ENCODE data around the gene LIMD2. TPM values are rescaled to one million over a fixed set of nuclear protein-coding genes. Genes with fewer than 3 reads are reported as not detected.

Gene LIMD2
- total RNA-seq, 2 experiments from 2014 or later = 119 to 127 TPM

- Mint-ChIP-seq H3K9me3 (ENCODE audit: low read depth) (no peaks in the 10 kb centered on the region), H3K4me1 (peaks cover 64% of the 10 kb centered on the region), H3K4me3 (peak overlapping the region; percentile 82), H3K36me3 (ENCODE audit: low read depth) (peaks cover 36% of the 10 kb centered on the region), H3K27me3 (no peaks in the 10 kb centered on the region), H3K27ac (peak overlapping the region; percentile 94)
- CTCF ChIA-PET = interaction anchor here (0.6 to 2.3 kb wide), 5 partner anchors 8 to 295 kb away, joined by 3 to 9 read pairs (median 5); no protein-coding TSS in a partner anchor
- ATAC-seq (peak; percentile 43), DNase-seq (peak; percentile 88)
- intact Hi-C loops (cut with DNase I, micrococcal nuclease) = loop anchor here (1.0 to 5.0 kb wide), 5 partner anchors 39 to 805 kb away; partner anchors contain the start of genes FTSJ3 (in 2 of the 2), PSMC5 (in 2 of the 2), STRADA (in 2 of the 2) and CEP95 (in 1 of the 2)
- POLR2A ChIA-PET = interaction anchor here (0.6 to 0.9 kb wide), 3 partner anchors 15 to 80 kb away, joined by 3 to 6 read pairs (median 3); partner anchors contain the start of genes CCDC47, DDX42 and MAP3K3
Measured at GRCh38 chr17:63701868-63702720, 2.2 kb upstream of the LIMD2 start.

GRCh38 chr17:63701456-63701820 lies 1.5 kb upstream of the LIMD2 start:
- no peaks in the 10 kb centered on the region for H3K27me3 Mint-ChIP-seq
- ChIA-PET CTCF (interaction anchor here (1.1 to 2.3 kb wide), 3 partner anchors 9 to 132 kb away, joined by 3 to 9 read pairs (median 6); no protein-coding TSS in a partner anchor), POLR2A (interaction anchor here (0.6 to 1.0 kb wide), 6 partner anchors 9 to 79 kb away, joined by 3 to 13 read pairs (median 4); partner anchors contain the start of genes CCDC47, DDX42 and MAP3K3)
- intact Hi-C loops (cut with DNase I, micrococcal nuclease) = loop anchor here (1.0 to 5.0 kb wide), 2 partner anchors 126 kb away; partner anchors contain the start of genes FTSJ3 (in 2 of the 2) and PSMC5 (in 2 of the 2)
- ATAC-seq (no peak), DNase-seq (no peak)
- H3K27ac Mint-ChIP-seq = peak overlapping the region; percentile 94
- peaks cover 64% of the 10 kb centered on the region for H3K4me1 Mint-ChIP-seq
- peak overlapping the region; percentile 82 for H3K4me3 Mint-ChIP-seq
- no peaks in the 10 kb centered on the region for H3K9me3 Mint-ChIP-seq (ENCODE audit: low read depth)
- peaks cover 42% of the 10 kb centered on the region for H3K36me3 Mint-ChIP-seq (ENCODE audit: low read depth)

- Mint-ChIP-seq H3K4me1 (peaks cover 64% of the 10 kb centered on the region), H3K4me3 (peak overlapping the region; percentile 82), H3K27me3 (no peaks in the 10 kb centered on the region), H3K36me3 (ENCODE audit: low read depth) (peaks cover 46% of the 10 kb centered on the region), H3K27ac (peak overlapping the region; percentile 94), H3K9me3 (ENCODE audit: low read depth) (no peaks in the 10 kb centered on the region)
- intact Hi-C loops (cut with DNase I, micrococcal nuclease) = loop anchor here (1.0 to 5.0 kb wide), 5 partner anchors 73 to 445 kb away; partner anchors contain the start of genes FTSJ3 (in 2 of the 2), PSMC5 (in 2 of the 2), CCDC47 (in 1 of the 2) and MAP3K3 (in 1 of the 2)
- peak; percentile 69 for DNase-seq
- POLR2A ChIA-PET = interaction anchor here (0.6 to 1.0 kb wide), 7 partner anchors 9 to 141 kb away, joined by 3 to 13 read pairs (median 3); partner anchors contain the start of genes CCDC47, DDX42 and MAP3K3
- CTCF ChIA-PET = interaction anchor here (0.7 to 2.3 kb wide), 4 partner anchors 9 to 133 kb away, joined by 3 to 9 read pairs (median 5); no protein-coding TSS in a partner anchor
- peak; percentile 4 for ATAC-seq
Measured at GRCh38 chr17:63700528-63701455, 867 bp upstream of the LIMD2 start.

GRCh38 chr17:63698886-63699637 lies 863 bp downstream of the LIMD2 start:
- intact Hi-C loops (cut with DNase I, micrococcal nuclease) = loop anchor here (1.0 to 10.0 kb wide), 7 partner anchors 42 to 274 kb away; partner anchors contain the start of genes CYB561 (in 1 of the 2), DCAF7 (in 1 of the 2), SMARCD2 (in 1 of the 2) and STRADA (in 1 of the 2)
- no peaks in the 10 kb centered on the region for H3K27me3 Mint-ChIP-seq
- H3K36me3 Mint-ChIP-seq (ENCODE audit: low read depth) = peaks cover 46% of the 10 kb centered on the region
- no peaks in the 10 kb centered on the region for H3K9me3 Mint-ChIP-seq (ENCODE audit: low read depth)
- CTCF ChIA-PET = interaction anchor here (0.6 to 3.4 kb wide), 12 partner anchors 8 to 274 kb away, joined by 3 to 23 read pairs (median 4); partner anchors contain the start of genes CCDC47, MAP3K3 and PSMC5
- ATAC-seq = peak; percentile 8
- peak overlapping the region; percentile 79 for H3K4me3 Mint-ChIP-seq
- peaks cover 70% of the 10 kb centered on the region for H3K4me1 Mint-ChIP-seq
- peak overlapping the region; percentile 86 for H3K27ac Mint-ChIP-seq
- DNase-seq = peak; percentile 88
- POLR2A ChIA-PET = interaction anchor here (0.6 to 1.5 kb wide), 5 partner anchors 11 to 159 kb away, joined by 3 to 8 read pairs (median 6); partner anchors contain the start of genes CCDC47, DDX42 and MAP3K3

- no peaks in the 10 kb centered on the region for H3K9me3 Mint-ChIP-seq (ENCODE audit: low read depth)
- peak overlapping the region; percentile 88 for H3K27ac Mint-ChIP-seq
- ATAC-seq = no peak
- H3K36me3 Mint-ChIP-seq (ENCODE audit: low read depth) = peaks cover 43% of the 10 kb centered on the region
- CTCF ChIA-PET = interaction anchor here (0.6 to 3.4 kb wide), 15 partner anchors 9 to 273 kb away, joined by 3 to 23 read pairs (median 4); partner anchors contain the start of genes CCDC47, MAP3K3 and PSMC5
- intact Hi-C loops (cut with DNase I, micrococcal nuclease) = loop anchor here (1.0 to 10.0 kb wide), 5 partner anchors 43 to 274 kb away; partner anchors contain the start of genes CYB561 (in 1 of the 2), SMARCD2 (in 1 of the 2) and STRADA (in 1 of the 2)
- DNase-seq = peak; percentile 73
- H3K4me3 Mint-ChIP-seq = peak overlapping the region; percentile 79
- no peaks in the 10 kb centered on the region for H3K27me3 Mint-ChIP-seq
- H3K4me1 Mint-ChIP-seq = peaks cover 68% of the 10 kb centered on the region
- POLR2A ChIA-PET = interaction anchor here (0.6 to 1.5 kb wide), 6 partner anchors 12 to 160 kb away, joined by 3 to 8 read pairs (median 5); partner anchors contain the start of genes CCDC47, DDX42 and MAP3K3
Measured at GRCh38 chr17:63698381-63698885, 1.5 kb downstream of the LIMD2 start.

GRCh38 chr17:63697341-63698286 lies 2.3 kb downstream of the LIMD2 start:
- intact Hi-C loops (cut with DNase I, micrococcal nuclease) = loop anchor here (1.0 to 10.0 kb wide), 8 partner anchors 13 to 273 kb away; partner anchors contain the start of genes CCDC47 (in 1 of the 2), CYB561 (in 1 of the 2), MAP3K3 (in 1 of the 2) and SMARCD2 (in 1 of the 2)
- Mint-ChIP-seq H3K4me3 (peak overlapping the region; percentile 79), H3K4me1 (peaks cover 64% of the 10 kb centered on the region), H3K36me3 (ENCODE audit: low read depth) (peaks cover 35% of the 10 kb centered on the region), H3K27me3 (no peaks in the 10 kb centered on the region), H3K9me3 (ENCODE audit: low read depth) (no peaks in the 10 kb centered on the region), H3K27ac (peak overlapping the region; percentile 88)
- ATAC-seq = peak; percentile 42
- ChIA-PET POLR2A (interaction anchor here (0.6 to 1.5 kb wide), 5 partner anchors 45 to 106 kb away, joined by 3 to 6 read pairs (median 5); partner anchors contain the start of genes CCDC47, DDX42 and MAP3K3), CTCF (interaction anchor here (0.6 to 3.4 kb wide), 20 partner anchors 10 to 272 kb away, joined by 3 to 23 read pairs (median 4); partner anchors contain the start of genes MAP3K3 and PSMC5)
- peak; percentile 90 for DNase-seq

- intact Hi-C loops (cut with DNase I, micrococcal nuclease) = loop anchor here (2.0 to 10.0 kb wide), 4 partner anchors 14 to 272 kb away; partner anchors contain the start of gene SMARCD2 (in 1 of the 2)
- peak overlapping the region; percentile 88 for H3K27ac Mint-ChIP-seq
- ChIA-PET CTCF (interaction anchor here (0.8 to 3.4 kb wide), 10 partner anchors 14 to 271 kb away, joined by 3 to 23 read pairs (median 4); partner anchors contain the start of gene MAP3K3), POLR2A (interaction anchor here (0.6 to 1.4 kb wide), 3 partner anchors 75 to 170 kb away, joined by 3 to 5 read pairs (median 4); partner anchors contain the start of genes CCDC47, DDX42 and MAP3K3)
- H3K4me3 Mint-ChIP-seq = peak overlapping the region; percentile 79
- peaks cover 53% of the 10 kb centered on the region for H3K4me1 Mint-ChIP-seq
- no peak for ATAC-seq
- peak; percentile 57 for DNase-seq
- H3K36me3 Mint-ChIP-seq (ENCODE audit: low read depth) = peaks cover 25% of the 10 kb centered on the region
- H3K9me3 Mint-ChIP-seq (ENCODE audit: low read depth) = no peaks in the 10 kb centered on the region
- no peaks in the 10 kb centered on the region for H3K27me3 Mint-ChIP-seq
Measured at GRCh38 chr17:63696381-63696961, 3.5 kb downstream of the LIMD2 start.

GRCh38 chr17:63695889-63696288 lies 4.0 kb downstream of the LIMD2 start:
- no peaks in the 10 kb centered on the region for H3K9me3 Mint-ChIP-seq (ENCODE audit: low read depth)
- no peaks in the 10 kb centered on the region for H3K27me3 Mint-ChIP-seq
- no peak overlapping the region for H3K4me3 Mint-ChIP-seq
- peaks cover 49% of the 10 kb centered on the region for H3K4me1 Mint-ChIP-seq
- DNase-seq (no peak), ATAC-seq (no peak)
- H3K36me3 Mint-ChIP-seq (ENCODE audit: low read depth) = peaks cover 24% of the 10 kb centered on the region
- H3K27ac Mint-ChIP-seq = peak overlapping the region; percentile 88
- ChIA-PET CTCF (interaction anchor here (0.6 to 3.4 kb wide), 7 partner anchors 14 to 220 kb away, joined by 3 to 23 read pairs (median 4); partner anchors contain the start of gene MAP3K3), POLR2A (interaction anchor here (2.2 kb wide), 1 partner anchor 78 kb away, joined by 8 read pairs; the partner anchor contains the start of genes CCDC47 and DDX42)
- intact Hi-C loops (cut with DNase I, micrococcal nuclease) = loop anchor here (2.0 to 10.0 kb wide), 4 partner anchors 15 to 271 kb away; partner anchors contain the start of gene SMARCD2 (in 1 of the 2)

Data from activated CD4-positive, alpha-beta T cell treated with anti-CD3 and anti-CD28 coated beads for 36 hours (primary cell).